Hippocampal formation (tissue), 2 donors: Measurements from ENCODE around the gene ARHGAP26.
A peak's percentile ranks its signal among the peaks of the same experiment; 100 is the strongest.
"Not testable (repeated sequence)": the region's sequence is repeated elsewhere in the genome, so short reads cannot be mapped to it uniquely, and the experiment has no call there.

ENCODE experiments used
- DNase-seq, 2 donors: peaks; one replicate each; lab custom pipeline; 2025; lab: John Stamatoyannopoulos, UW

ARHGAP26 gene

GRCh38 chr5:142981886-142982820, 212.0 kb downstream of the ARHGAP26 start:
- peak; percentile 52 to 62 for DNase-seq

DNA sequence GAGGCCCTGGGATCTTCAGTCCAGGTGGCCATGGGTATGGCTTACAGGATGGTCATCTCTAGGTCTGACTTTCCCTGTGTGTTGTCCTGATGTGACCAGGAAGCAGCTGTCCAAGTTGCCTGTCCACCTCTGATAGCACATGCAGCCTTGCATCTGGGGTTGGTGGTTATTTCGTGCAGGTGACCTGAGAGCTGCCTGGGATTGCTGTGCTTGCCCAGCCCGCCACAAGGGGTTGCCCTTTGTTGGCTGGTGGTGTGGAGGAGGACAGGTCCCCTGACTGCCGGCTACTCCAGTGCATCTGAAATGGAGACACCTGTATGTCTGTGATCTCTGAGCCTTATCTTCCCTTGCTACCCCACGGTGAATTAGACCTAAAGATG, 212.6 kb downstream of the ARHGAP26 start:
- DNase-seq, result no peak

GRCh38 chr5:142984011-142984410, 213.8 kb downstream of the ARHGAP26 start:
- no peak for DNase-seq

DNA sequence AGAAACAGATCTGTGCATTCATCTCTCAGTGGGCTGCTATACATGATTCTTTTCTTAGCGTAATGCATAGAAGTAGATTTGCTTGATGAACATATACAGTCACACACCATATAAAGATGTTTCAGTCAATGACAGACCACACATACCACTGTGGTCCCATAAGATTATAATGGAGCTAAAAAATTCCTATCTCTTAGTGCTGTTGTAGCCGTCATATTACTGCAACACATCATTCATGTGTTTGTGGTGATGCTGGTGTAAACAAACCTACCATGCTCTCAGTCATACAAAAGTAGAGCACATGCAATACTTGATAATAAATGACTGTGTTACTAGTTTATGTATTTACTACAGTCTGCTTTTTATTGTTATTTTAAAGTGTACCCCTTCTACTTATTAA, 214.3 kb downstream of the ARHGAP26 start:
- DNase-seq, result no peak

DNA sequence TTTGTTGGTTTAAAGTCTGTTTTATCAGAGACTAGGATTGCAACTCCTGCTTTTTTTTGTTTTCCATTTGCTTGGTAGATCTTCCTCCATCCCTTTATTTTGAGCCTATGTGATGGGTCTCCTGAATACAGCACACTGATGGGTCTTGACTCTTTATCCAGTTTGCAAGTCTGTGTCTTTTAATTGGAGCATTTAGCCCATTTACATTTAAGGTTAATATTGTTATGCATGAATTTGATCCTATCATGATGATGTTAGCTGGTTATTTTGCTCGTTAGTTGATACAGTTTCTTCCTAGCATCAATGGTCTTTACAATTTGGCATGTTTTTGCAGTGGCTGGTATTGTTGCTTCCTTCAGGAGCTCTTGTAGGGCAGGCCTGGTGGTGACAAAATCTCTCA, 219.1 kb downstream of the ARHGAP26 start:
- DNase-seq, result not testable (repeated sequence)

GRCh38 chr5:142990073-142990472, 219.9 kb downstream of the ARHGAP26 start:
- not testable (repeated sequence) for DNase-seq

- DNase-seq, result no peak
These were observed 224.0 kb downstream of the ARHGAP26 start for GRCh38 chr5:142994218-142994617.

DNA sequence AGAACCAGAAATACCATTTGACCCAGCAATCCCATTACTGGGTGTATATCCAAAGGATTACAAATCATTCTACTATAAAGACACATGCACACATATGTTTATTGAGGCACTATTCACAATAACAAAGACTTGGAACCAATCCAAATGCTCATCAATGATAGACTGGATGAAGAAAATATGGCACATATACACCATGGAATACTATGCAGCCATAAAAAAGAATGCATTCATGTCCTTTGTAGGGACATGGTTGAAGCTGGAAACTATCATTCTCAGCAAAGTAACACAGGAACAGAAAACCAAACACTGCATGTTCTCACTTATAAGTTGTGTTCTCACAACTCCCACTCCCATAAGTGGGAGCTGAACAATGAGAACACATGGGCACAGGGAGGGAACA, 225.4 kb downstream of the ARHGAP26 start:
- not testable (repeated sequence) for DNase-seq

DNA sequence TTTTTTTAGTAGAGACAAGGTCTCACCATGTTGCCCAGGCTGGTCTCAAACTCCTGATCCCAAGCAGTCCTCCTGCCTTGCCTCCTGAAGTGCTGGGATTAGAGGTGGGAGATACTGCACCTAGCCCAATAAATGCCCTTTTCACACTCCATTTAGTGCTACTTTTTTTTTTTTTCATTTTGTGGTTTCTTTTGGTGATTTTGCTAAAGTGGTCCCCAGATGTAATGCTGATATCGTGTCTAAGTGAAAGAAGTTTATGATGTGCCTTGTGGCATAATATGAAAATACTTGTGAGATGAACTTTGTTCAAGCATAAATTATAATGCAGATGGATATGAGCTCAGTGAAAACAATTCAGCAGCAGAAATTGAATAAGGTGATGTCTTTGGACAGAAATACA, 227.4 kb downstream of the ARHGAP26 start:
- DNase-seq, result no peak

DNA sequence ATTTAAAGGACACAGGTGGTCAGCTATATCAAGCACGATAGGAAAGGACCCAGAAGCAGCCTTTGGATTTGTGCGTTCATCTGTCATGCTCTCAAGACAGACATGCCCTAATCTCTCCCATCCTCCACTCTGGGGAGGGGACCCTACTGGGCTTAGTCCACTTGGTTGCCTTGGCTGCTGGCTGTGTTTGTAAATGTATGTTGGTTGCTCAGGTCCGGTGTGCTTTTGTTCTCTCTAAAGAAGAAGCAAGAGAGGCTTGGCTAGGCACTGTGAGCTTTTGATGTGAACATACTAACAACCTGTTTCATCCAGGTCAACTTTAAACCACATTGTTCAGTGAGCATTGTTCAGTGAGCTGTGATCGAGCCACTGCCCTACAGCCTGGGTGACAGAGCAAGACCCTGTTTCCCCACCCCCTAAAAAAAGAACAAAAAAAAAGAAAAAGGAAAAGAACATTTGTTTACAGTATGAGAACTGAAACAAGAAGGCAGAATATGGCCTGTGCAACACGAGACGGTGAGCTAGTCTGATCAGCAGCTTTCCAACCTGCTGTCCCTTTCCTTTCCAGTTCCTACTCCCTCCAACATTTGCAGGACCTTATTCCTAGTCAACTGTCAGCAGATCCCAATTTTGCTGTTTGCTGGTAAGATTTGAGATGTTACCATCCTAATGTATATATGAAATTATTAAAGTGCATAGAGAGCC, 228.3 kb downstream of the ARHGAP26 start:
- no peak for DNase-seq

GRCh38 chr5:143000551-143000950, 230.4 kb downstream of the ARHGAP26 start:
- DNase-seq, result not testable (repeated sequence)

- no peak for DNase-seq
These were observed 231.7 kb downstream of the ARHGAP26 start for GRCh38 chr5:143001764-143002351.

DNA sequence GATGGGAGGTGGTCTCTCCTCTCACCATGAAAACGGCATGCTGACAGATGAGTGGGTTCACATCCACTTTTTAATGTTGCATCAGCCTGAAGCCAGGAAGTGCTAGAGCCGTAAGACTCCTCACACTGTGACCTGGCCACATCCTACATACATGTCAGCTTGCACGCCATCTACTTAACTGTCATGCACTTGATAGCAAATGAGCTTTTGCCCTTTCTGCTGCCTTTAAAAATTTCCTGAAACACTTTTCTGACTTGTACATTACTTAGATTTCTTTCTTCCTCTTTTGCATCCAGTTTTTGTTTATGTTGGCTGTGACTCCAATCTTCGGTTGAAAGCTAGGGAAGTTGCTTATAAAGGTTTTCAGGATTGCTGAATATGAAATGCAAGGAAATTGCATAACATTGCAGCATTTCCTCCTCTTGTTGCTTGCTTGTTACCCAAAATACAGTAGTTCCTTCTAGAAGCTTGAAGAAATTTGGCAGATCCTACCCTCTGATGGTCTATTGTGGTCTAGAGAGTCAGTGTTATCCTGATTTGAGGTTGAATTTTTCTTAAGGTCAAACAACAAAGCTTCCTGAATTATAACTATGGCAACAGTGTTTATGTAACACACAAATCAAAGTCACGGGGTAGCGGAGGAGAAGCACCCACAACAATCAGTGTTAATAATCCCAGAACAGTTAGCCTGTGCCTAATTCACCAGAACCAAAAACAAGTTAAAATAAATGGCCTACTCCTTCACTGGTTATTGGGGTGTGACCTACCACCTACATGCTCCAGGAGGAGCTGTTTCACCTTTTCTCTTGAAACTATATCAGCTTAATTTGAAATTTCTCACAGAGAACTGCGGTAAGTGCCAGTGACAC, 232.5 kb downstream of the ARHGAP26 start:
- peak in 1 of 2 donors; percentile 42 for DNase-seq

GRCh38 chr5:143003328-143003636, 233.1 kb downstream of the ARHGAP26 start:
- no peak for DNase-seq

GRCh38 chr5:143004361-143005145, 234.4 kb downstream of the ARHGAP26 start:
- no peak for DNase-seq

DNA sequence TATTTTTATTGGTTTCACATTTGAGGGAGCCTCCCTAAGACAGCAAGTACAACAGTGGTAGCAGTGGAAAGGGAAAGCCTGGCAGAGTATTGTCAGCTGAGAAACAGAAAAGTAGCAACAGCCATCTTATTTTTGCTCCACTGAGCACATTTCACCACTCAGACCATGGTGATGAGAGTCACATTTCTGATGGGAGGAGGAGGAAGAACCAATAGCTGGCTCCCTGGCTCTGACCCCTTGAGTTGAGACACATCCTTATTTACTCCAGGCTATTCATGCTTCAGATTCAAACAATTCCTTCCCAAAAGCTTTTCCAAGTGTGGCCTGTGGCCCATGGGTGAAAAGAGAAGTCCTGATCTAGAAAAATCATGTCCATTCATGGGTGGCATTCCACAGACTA, 236.3 kb downstream of the ARHGAP26 start:
- DNase-seq, result no peak

- no peak for DNase-seq
These were observed 237.9 kb downstream of the ARHGAP26 start for GRCh38 chr5:143008032-143008431.

DNA sequence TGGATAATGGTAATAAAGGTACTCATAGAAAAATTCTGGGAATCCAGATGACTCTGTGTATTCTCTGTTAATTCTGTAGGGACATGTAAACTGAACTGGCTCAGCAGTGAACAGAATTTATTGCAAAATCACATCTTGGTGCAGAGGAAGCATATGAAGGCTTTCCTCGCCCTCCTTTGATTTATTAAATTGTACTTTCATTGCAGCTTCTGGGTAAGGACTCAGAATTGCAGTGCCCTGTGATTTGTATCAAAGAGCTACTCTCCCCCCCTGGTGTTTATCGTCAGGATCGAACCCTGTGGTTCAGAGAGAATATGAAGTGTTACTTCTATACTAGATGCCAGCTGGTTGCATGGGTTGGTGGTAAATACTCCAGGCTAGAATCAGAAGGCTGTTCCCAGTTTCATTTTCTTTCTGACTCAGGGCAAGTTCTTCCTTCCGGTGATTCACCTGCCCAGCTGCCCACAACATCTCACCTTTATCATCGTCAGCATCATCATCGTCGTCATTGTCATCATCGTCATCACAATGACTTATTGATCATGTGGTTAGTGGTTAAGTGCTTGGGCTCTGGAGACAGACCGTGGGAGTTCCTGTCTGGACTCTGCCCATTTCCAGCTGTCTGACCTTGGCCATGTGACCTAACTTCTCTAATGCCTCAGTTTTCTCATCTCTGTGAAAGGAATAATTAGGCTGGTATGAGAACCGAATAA, 238.8 kb downstream of the ARHGAP26 start:
- DNase-seq, result no peak

DNA sequence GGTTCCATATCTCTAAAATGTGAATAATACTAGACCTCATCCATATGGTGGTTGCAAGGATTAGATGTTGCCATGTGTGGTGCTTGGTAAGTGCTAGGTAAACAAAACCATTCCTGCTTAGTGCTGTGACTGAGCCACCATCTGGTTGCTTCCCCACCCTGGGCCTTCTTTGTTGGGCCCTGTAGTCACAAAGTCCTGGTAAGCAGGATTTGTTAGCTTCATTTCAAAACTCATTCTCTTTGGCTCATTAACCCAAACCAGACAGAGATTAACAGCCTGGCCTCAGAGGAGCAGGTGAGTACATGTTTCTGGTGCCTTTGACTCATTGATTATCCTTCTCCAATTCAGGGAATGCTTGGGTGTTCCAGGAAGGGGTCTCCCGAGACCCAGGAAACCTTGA, 240.2 kb downstream of the ARHGAP26 start:
- DNase-seq, result no peak

GRCh38 chr5:143011585-143011984, 241.4 kb downstream of the ARHGAP26 start:
- DNase-seq, result no peak
